HG03521 (cell line): ENCODE results near the gene CASP12.

Experiments used
- ATAC-seq: cut with Tn5 transposase; IDR thresholded peaks from one replicate; pipeline ENCODE4 v1.9.1; 2021; ENCODE audit warnings: mild to moderate bottlenecking, moderate library complexity; ENCODE audit not compliant: unreplicated experiment

Gene CASP12

DNA sequence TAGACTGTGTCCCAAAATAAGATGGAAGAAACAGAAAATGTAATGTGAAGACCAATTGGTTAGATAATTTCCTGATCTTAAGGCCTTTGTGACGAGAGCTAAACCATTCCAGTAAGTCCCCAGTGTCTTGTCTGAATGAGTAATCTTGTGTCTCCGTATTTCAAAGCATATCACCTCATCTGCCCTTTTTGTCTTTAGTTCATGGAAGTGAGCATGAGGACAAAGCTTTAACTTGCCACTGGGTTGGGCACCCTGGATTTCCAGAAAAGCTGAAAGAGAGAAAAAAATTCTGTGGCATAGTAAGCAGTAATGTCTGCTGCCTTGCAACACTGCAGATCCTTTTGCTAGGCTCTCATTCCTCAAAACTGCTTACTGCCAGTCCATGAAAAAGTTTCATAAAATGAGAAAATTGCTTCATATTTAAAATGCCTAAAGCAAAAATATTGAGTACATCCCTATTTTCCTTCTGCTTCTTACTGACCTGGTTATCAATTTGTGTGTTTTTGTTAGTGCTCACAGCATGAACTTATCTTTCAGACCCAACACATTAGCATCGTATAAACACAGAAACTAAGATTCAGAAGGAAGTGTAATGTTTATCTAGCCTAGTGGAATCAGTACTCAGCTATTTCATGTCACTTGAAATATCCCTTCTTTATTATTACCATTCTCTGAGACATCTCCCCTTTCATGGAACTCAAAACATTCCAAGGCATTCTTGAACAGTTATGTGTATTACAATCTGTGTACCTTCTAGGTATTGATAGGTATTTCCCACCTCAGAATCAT is 5.3 kb downstream of the CASP12 start:
- no peak for ATAC-seq

- no peak for ATAC-seq
Observed at GRCh38 chr11:104891135-104891534, 7.1 kb downstream of the CASP12 start.

DNA sequence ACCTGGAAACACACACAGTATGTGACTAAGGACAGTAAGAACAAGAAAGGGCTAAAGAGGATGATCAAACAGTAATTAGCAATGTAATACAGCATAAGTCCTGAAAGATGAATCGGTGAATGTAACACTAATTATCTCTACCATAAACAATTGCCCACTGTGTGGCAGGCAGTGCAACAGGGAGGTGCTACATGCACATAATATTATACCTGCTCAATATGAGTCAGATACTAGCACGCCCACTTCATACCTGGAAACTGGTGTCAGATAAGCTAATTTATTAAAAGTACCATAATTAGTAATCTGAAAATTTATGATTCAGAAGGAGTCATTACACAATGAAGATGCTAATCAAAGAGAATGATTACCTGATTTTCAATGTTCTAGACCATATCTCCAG is 14.9 kb downstream of the CASP12 start:
- ATAC-seq, result no peak

DNA sequence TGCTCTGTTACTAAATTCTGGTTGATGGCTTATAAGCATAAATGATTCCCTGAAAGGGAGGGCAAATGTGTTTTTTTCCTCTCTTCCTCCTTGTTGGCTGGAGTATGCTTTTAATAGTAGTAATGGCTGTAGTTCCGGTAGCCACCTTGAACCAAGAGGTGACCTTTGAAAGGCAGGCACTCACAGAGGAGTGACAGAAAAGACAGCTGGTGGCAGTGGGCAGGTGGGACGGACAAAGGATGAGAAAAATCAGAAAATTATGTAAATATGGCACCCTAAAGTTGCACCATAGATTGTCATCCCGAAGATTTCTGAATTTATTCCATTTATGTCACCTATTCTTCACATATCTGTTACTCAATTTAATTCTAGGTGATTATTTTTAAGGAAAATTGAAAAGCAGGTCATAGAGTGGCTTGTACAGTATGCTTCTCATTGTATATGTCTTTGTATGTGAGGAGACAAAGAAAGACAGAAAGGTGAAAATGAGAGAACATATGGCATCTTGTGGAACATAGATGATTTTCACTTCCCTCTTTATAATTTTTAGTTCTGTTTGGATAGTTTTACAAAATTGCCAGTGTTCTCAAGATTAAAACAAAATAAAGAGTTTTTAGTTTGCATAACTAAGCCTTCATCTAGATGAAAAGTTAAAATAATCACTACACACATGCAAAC is 17.0 kb downstream of the CASP12 start:
- ATAC-seq, result peak; percentile 74

DNA sequence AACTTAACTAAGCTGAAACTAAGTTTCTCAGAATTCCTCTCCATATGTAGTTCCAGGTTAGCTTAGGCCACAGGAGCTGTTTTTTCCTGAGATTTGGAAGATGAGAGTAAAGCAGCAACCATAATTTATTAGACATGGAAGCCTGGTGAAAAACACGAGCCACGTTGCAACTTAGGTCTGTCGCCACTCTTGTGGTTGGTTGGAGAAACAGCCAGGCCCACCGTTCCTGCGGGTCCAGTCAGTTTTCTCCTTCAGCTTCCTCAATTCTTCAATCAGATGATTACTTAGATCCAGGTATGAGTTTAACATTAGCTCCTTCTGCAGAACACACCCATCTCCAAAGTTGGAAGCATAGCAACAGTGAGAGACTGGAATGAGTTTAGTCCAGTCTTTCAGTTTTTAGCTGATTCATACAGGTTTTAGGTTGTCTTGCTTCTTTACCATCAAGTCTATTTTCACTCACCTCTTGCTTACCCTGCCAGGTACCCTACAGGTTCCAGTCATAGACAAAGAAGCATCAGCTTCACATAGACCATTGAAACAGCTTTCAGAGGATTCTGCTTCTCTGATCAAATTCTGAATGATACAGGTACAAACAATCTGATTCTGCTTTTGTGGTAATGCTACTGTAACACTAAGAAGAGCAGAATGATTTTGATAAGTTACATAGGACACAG is 18.6 kb downstream of the CASP12 start:
- ATAC-seq, result no peak

DNA sequence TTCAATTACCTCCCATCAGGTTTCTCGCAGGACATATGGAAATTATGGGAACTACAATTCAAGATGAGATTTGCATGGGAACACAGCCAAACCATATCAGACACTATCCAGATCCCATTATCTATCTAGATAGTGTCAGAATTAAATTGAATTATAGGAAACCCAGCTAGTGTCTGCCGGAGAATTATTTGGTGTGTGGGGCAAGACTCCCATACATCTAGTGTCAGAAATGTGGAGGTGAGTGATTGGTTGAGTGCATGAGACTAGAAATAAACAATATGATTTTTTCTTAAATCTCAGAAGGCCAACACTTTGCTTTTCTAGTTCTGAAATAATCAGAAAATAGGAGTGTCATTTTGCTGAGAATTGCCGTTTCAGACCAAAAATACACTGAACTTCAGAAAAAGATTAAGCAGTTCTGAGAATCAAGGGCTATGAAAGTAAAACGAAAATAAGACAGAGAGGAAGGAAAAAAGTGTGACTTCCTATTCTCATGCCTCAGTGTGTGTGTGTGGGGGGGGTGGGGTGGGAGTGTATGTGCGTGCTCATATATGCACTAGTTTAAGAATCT is 21.3 kb downstream of the CASP12 start:
- peak; percentile 31 for ATAC-seq

DNA sequence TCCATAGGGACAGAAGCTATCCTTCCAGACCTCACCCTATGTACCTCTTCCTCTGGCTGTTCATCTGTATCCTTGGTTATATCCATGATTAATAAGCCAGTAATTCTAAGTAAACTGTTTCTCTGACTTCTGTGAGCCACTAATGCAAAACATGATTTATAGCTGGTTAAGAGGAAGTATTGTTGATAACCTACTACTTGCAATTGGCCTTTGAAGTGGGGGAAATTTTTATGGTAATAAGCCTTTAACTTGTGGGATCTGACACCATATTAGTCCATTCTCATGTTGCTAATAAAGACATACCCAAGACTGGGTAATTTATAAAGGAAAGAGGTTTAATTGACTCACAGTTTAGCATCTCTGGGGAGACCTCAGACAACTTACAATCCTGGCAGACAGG is 21.9 kb downstream of the CASP12 start:
- ATAC-seq, result no peak

DNA sequence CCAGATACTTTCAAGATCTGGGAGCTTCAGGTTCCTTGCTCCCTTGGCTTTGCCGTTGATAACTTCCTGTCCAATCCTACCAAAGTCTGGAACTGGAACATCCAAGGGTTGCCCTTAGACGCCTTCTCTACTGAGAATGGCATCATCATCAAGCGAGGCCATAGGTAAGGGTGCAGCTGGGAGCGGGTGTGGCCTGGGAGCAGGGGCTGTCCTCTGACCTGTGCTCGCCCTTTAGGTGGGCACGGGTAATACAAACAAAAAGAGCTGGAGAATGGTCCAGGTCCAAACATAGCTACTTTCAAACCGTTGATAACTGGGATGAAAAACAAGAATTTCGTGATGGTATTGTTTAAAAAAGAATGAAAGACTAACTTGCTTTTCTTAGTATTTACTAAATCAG is 25.0 kb downstream of the CASP12 start:
- no peak for ATAC-seq

- ATAC-seq, result no peak
Observed at GRCh38 chr11:104872393-104872792, 25.9 kb downstream of the CASP12 start.

DNA sequence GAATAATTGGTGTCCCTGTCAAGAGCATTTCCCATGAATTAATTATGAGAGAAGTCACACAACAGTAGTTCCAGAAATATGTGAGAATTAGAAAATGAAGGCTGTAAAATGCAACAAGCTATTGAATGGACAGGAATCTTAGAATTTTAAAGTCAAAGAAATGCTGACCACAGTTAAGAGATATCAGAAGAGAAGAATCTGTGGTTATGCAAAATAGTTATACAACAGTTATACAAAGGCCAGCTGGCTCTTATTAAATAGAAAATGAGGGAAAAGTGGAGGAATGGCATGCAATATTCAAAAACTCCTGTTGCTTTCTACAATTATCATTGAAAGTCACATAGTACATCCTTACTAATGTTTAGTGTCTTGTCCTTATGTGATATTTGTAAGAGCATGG is 27.4 kb downstream of the CASP12 start:
- ATAC-seq, result no peak

DNA sequence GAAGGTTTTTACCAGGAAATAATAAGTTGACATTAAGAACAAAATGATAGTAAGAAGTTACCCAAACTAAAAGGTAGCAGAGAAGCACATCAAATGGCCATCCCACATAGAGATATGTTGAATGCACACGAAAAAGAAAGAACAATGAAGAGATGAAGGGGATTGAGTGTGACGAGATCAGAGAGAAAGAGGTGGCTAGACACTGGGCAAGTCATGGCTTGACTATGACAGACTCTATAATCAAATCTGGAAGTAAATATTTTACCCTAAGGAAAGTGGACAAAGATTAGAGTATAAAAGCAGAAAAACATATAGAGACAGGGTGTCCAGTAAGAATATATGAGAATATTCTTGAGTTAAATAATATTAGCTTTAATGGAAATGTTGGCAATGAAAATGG is 31.4 kb downstream of the CASP12 start:
- ATAC-seq, result no peak

DNA sequence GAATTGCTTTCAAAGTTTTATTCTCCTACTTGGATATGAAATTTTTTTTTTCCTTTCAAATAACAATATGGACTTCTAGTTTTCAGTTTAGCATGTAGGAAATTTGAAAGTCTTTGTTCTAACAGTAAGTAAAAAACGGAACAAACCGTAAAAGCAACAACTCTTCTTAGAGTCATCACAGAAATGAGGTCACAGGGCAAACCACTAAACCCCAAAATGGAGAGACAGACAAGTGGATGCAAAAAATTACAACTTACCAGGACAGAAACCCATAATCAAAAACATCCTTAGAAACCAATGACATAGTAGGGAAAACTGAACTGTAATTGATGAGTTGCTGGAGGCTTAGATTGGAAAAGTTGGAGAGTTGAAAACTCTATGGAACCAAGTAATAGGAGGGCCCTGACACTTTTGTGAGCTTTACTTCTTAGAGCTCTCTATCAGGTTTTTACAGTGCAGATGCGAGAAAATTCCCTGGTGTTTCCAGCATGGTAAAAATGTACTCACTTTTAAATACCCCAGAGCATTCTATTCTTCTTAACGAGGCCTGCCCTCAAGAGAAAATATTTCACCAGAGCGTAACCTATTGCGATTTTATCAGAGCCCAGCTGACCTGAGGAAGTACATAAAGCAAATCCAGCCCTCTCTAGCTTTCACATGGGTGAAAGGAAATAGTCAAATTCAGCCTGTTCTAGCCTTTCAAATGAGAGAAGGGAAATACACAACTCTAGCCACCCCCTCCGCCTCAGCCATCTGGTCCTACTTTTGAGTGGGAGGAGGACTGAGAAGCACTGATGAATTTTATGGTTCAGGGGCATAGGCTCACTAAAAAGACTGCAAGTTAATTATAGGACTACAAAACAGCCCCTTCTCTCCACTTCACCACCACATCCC is 39.1 kb downstream of the CASP12 start:
- ATAC-seq, result peak; percentile 43

DNA sequence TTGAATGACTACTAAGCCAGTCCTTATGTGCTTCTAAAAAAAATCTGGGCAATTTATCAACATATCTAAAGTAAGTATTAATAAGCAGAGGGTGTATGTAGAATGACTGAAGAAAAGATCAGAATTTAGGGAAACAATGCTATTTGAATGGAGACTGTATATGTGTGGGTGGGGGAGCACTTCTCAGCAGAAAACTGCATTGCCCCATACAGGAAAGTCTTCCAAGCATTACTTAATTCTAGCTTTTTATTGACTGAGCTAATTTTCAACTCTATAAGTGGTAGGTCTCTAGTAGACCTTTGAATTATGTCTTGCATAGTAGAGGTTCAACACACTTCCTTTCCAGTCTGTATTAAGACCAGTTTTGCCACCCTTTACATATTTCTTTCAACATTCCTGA is 41.7 kb downstream of the CASP12 start:
- no peak for ATAC-seq

GRCh38 chr11:104855965-104856364 is 42.3 kb downstream of the CASP12 start:
- ATAC-seq, result no peak

DNA sequence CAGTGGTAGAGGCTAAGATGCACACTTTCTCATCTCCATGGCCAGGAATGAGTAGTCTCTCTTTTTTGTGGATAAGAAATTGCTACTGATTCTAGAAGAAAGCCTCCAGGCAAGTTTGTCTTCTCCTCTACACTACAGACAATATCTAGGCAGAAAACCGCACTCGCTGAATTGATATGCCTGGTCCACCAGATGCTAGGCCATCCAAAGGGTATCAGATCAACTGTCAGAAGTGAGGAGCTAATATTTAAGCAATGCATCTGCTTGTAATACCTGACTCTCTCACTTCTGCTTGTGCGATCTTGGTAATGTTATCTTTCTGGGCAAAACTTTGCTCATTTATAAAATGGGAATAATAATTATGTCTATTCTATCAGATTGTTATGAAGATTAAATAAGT is 45.0 kb downstream of the CASP12 start:
- ATAC-seq, result no peak

DNA sequence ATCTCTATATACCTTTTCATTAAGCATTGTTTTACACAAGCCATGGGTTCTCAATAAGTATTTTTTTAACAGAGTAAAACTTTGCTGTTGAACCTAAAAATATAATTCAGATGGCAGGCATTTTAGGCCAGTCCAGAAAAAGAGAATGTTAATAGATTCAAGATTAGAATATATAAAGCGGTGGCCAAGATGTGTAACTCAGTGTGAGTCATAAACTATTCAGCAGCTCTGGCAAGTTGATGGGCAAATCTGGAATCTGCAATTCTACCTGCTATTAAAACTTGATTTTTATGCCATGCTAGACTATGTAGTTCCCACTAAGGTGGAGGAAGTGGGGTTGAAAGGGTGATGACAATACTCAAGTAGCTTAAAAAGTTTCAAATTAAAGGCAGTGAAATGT is 45.4 kb downstream of the CASP12 start:
- no peak for ATAC-seq

DNA sequence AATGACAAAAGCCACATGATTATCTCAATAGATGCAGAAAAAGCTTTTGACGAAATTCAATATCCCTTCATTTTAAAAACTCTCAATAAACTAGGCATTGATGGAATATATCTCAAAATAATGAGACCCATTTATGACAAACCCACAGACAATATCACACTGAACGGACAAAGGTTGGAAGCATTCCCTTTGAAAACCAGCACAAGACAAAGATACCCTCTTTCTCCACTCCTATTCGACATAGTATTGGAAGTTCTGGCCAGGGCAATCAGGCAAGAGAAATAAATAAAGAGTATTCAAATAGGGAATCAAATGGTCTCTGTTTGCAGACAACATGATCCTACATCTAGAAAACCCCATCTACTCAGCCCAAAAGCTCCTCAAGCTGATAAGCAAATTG is 52.0 kb downstream of the CASP12 start:
- ATAC-seq, result no peak

- no peak for ATAC-seq
Observed at GRCh38 chr11:104844451-104844850, 53.8 kb downstream of the CASP12 start.

- ATAC-seq, result no peak
Observed at GRCh38 chr11:104843150-104843836, 55.0 kb downstream of the CASP12 start.

DNA sequence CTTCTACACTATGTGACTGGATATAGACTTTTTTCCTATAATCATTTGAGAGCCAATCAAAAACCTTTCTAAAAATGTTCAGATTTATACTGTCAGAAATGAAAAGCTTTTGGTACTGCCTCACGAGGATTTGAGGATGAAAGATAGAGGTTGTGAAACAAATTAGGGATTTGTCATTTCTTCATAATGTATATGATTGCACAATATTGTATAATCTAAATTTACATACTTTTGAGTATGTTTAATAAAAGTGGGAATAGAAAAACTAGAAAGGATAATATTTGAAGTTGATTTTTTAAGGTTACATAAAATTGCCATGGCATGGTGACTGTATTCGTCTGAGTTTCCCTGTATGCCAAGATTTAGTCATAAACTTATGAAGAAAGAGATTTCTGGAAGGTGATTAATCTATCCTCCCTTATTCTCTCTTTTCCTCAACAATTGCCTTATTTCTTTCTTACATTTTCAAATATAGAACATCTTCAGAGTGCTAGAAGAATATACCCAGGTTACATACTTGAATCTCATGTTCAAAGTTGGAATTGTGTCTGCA is 56.2 kb downstream of the CASP12 start:
- no peak for ATAC-seq
